SJSA1 (cell line): ENCODE data around the gene ERO1A. TPM values are rescaled to one million over a fixed set of nuclear protein-coding genes. Genes with fewer than 3 reads are reported as not detected.
"Not testable (repeated sequence)": the region's sequence is repeated elsewhere in the genome, so short reads cannot be mapped to it uniquely, and the experiment has no call there.

Experiments
- DNase-seq, 2 experiments: peaks; one replicate each; pipeline ENCODE4 v3.0.0-alpha.2; 2015 to 2020; ENCODE audit warnings: low spot score in 2 of 2, low read depth in 1 of 2
- H3K27ac ChIP-seq: fragments of 250-450 bp; sonication (Bioruptor Pico); 2 replicates; pipeline ENCODE4 v1.5.1; 2020; ENCODE audit warnings: mild to moderate bottlenecking, moderate library complexity
- H3K27me3 ChIP-seq: fragments of 250-450 bp; sonication (Bioruptor Pico); replicated peaks from 2 replicates; pipeline ENCODE4 v1.5.1; 2020; ENCODE audit warnings: mild to moderate bottlenecking, moderate library complexity
- H3K36me3 ChIP-seq: fragments of 250-450 bp; sonication (Bioruptor Pico); 2 replicates; pipeline ENCODE4 v1.5.1; 2020; ENCODE audit warnings: mild to moderate bottlenecking
- H3K4me1 ChIP-seq: fragments of 250-450 bp; sonication (Bioruptor Pico); replicated peaks from 2 replicates; pipeline ENCODE4 v1.6.1; 2021; ENCODE audit warnings: mild to moderate bottlenecking
- H3K4me3 ChIP-seq: fragments of 250-450 bp; sonication (Bioruptor Pico); 2 replicates; pipeline ENCODE4 v1.5.1; 2020; ENCODE audit warnings: mild to moderate bottlenecking
- H3K9me3 ChIP-seq: fragments of 250-450 bp; sonication (Bioruptor Pico); replicated peaks from 2 replicates; pipeline ENCODE4 v1.5.1; 2020; ENCODE audit warnings: mild to moderate bottlenecking
- total RNA-seq: library from RNA; depleted of rRNA; stranded (reverse); fragments of >200 nt; shearing (Covaris generic); gene quantifications from 2 replicates; pipeline ENCODE4 v1.2.3, GENCODE V29; 2014; rRNA removed

Gene ERO1A
- total RNA-seq, result 64.4 and 81.4 TPM in 2 replicates

- DNase-seq, result peak; percentile 58 to 71
- Histone ChIP-seq H3K4me3 (peak within 1 kb of the TSS; percentile 97), H3K27ac (peak within 1 kb of the TSS; percentile 91), H3K9me3 (0 out of 2 replicates have a peak, but pooled peaks cover 2% of the 10 kb centered on the region), H3K4me1 (peaks cover 8% of the 10 kb centered on the region), H3K27me3 (no peaks in the 10 kb centered on the region), H3K36me3 (peaks cover 7% of the 10 kb centered on the region)
Observed at GRCh38 chr14:52695481-52696091, at the start of gene ERO1A. ERO1A (minus strand) TSS chr14:52695558; CDS start chr14:52695481, 77 bp downstream.

GRCh38 chr14:52741865-52742264 is 46.5 kb upstream of the ERO1A start:
- no peak for DNase-seq
- Histone ChIP-seq H3K9me3 (no peaks in the 10 kb centered on the region), H3K4me1 (peaks cover 9% of the 10 kb centered on the region), H3K4me3 (no peak overlapping the region), H3K27me3 (no peaks in the 10 kb centered on the region), H3K27ac (no peak overlapping the region), H3K36me3 (peaks cover 7% of the 10 kb centered on the region)

- H3K36me3 ChIP-seq, result peaks cover 4% of the 10 kb centered on the region; the same call in 1 of the 2 replicates
- H3K4me3 ChIP-seq, result no peak overlapping the region
- no peak for DNase-seq
- peaks cover 9% of the 10 kb centered on the region for H3K4me1 ChIP-seq
- H3K27ac ChIP-seq, result no peak overlapping the region
- H3K9me3 ChIP-seq, result no peaks in the 10 kb centered on the region
- H3K27me3 ChIP-seq, result no peaks in the 10 kb centered on the region
Observed at GRCh38 chr14:52740751-52741150, 45.4 kb upstream of the ERO1A start.

GRCh38 chr14:52738409-52738808 is 43.1 kb upstream of the ERO1A start:
- no peaks in the 10 kb centered on the region for H3K27me3 ChIP-seq
- no peak for DNase-seq

GRCh38 chr14:52735921-52736489 is 40.6 kb upstream of the ERO1A start:
- H3K4me1 ChIP-seq, result 0 out of 2 replicates have a peak, but pooled peaks cover 1% of the 10 kb centered on the region
- no peaks in the 10 kb centered on the region for H3K27me3 ChIP-seq
- no peak overlapping the region for H3K27ac ChIP-seq
- DNase-seq, result no peak
- peaks cover 24% of the 10 kb centered on the region; the same call in 1 of the 2 replicates for H3K36me3 ChIP-seq
- H3K9me3 ChIP-seq, result no peaks in the 10 kb centered on the region
- H3K4me3 ChIP-seq, result no peak overlapping the region

More at GRCh38 chr14:52738409-52738808, 43.1 kb upstream of the ERO1A start:
- Histone ChIP-seq H3K36me3 (peaks cover 16% of the 10 kb centered on the region; the same call in 1 of the 2 replicates), H3K27ac (no peak overlapping the region), H3K4me3 (no peak overlapping the region), H3K4me1 (peaks cover 9% of the 10 kb centered on the region), H3K9me3 (no peaks in the 10 kb centered on the region)

GRCh38 chr14:52733824-52734223 is 38.5 kb upstream of the ERO1A start:
- no peak for DNase-seq
- H3K4me1 ChIP-seq, result 0 out of 2 replicates have a peak, but pooled peaks cover 3% of the 10 kb centered on the region

GRCh38 chr14:52730709-52731111 is 35.4 kb upstream of the ERO1A start:
- Histone ChIP-seq H3K36me3 (peaks cover 51% of the 10 kb centered on the region), H3K27me3 (no peaks in the 10 kb centered on the region), H3K4me3 (peak overlapping the region; percentile 82), H3K4me1 (0 out of 2 replicates have a peak, but pooled peaks cover 3% of the 10 kb centered on the region), H3K9me3 (no peaks in the 10 kb centered on the region), H3K27ac (no peak overlapping the region)
- DNase-seq, result no peak

More at GRCh38 chr14:52733824-52734223, 38.5 kb upstream of the ERO1A start:
- H3K27me3 ChIP-seq, result no peaks in the 10 kb centered on the region
- no peaks in the 10 kb centered on the region for H3K9me3 ChIP-seq
- H3K36me3 ChIP-seq, result peaks cover 32% of the 10 kb centered on the region
- H3K4me3 ChIP-seq, result no peak overlapping the region
- no peak overlapping the region for H3K27ac ChIP-seq

GRCh38 chr14:52729925-52730708 is 34.8 kb upstream of the ERO1A start, which contains the start of gene STYX:
STYX (plus strand) TSS chr14:52730166; CDS start chr14:52730475, 309 bp downstream.
- Histone ChIP-seq H3K9me3 (no peaks in the 10 kb centered on the region), H3K4me3 (peak within 1 kb of the TSS; percentile 82), H3K27me3 (no peaks in the 10 kb centered on the region), H3K4me1 (0 out of 2 replicates have a peak, but pooled peaks cover 3% of the 10 kb centered on the region), H3K36me3 (peaks cover 56% of the 10 kb centered on the region), H3K27ac (no peak within 1 kb of the TSS)
- peak; percentile 94 to 98 for DNase-seq

GRCh38 chr14:52729585-52729924 is 34.2 kb upstream of the ERO1A start:
- Histone ChIP-seq H3K36me3 (peaks cover 60% of the 10 kb centered on the region), H3K9me3 (no peaks in the 10 kb centered on the region), H3K4me3 (peak overlapping the region; percentile 82), H3K27me3 (no peaks in the 10 kb centered on the region), H3K27ac (no peak overlapping the region), H3K4me1 (0 out of 2 replicates have a peak, but pooled peaks cover 3% of the 10 kb centered on the region)
- no peak for DNase-seq

- not testable (repeated sequence) for H3K9me3 ChIP-seq, DNase-seq, H3K4me3 ChIP-seq, H3K27ac ChIP-seq, H3K27me3 ChIP-seq, H3K4me1 ChIP-seq
- peaks cover 60% of the 10 kb centered on the region for H3K36me3 ChIP-seq
Observed at GRCh38 chr14:52729035-52729434, 33.7 kb upstream of the ERO1A start.

- H3K36me3 ChIP-seq, result peaks cover 63% of the 10 kb centered on the region
Observed at GRCh38 chr14:52727509-52727908, 32.2 kb upstream of the ERO1A start.

GRCh38 chr14:52724360-52724644 is 28.9 kb upstream of the ERO1A start:
- no peaks in the 10 kb centered on the region for H3K9me3 ChIP-seq
- H3K27me3 ChIP-seq, result no peaks in the 10 kb centered on the region
- H3K4me3 ChIP-seq, result no peak overlapping the region
- no peaks in the 10 kb centered on the region for H3K4me1 ChIP-seq
- H3K36me3 ChIP-seq, result peaks cover 88% of the 10 kb centered on the region
- no peak overlapping the region for H3K27ac ChIP-seq
- DNase-seq, result no peak

More at GRCh38 chr14:52727509-52727908, 32.2 kb upstream of the ERO1A start:
- H3K4me1 ChIP-seq, H3K9me3 ChIP-seq, H3K4me3 ChIP-seq, H3K27me3 ChIP-seq, DNase-seq, H3K27ac ChIP-seq: not testable (repeated sequence)

- DNase-seq, result no peak
- Histone ChIP-seq H3K4me3 (no peak overlapping the region), H3K4me1 (no peaks in the 10 kb centered on the region), H3K27me3 (no peaks in the 10 kb centered on the region), H3K9me3 (no peaks in the 10 kb centered on the region), H3K36me3 (peaks cover 89% of the 10 kb centered on the region), H3K27ac (no peak overlapping the region)
Observed at GRCh38 chr14:52723514-52724359, 28.4 kb upstream of the ERO1A start.
